Chondrocyte (in vitro differentiated cells): ENCODE results near the gene PILRB. TPM values are rescaled to one million over a fixed set of nuclear protein-coding genes. Genes with fewer than 3 reads are reported as not detected.

Experiments used
- DNase-seq: peaks from one replicate; pipeline ENCODE4 v3.0.0; 2021; ENCODE audit warnings: mixed read lengths, low spot score
- H3K27ac Mint-ChIP-seq: one replicate; pipeline ENCODE4 v1.8.0; 2021; ENCODE audit warnings: mild to moderate bottlenecking, moderate library complexity, mixed read lengths; ENCODE audit not compliant: unreplicated experiment
- H3K27me3 Mint-ChIP-seq: 2 replicates; pipeline ENCODE4 v1.8.0; 2021; ENCODE audit warnings: low read depth, mixed read lengths
- H3K36me3 Mint-ChIP-seq: 2 replicates; pipeline ENCODE4 v1.8.0; 2021; ENCODE audit warnings: low read depth, mixed read lengths
- H3K4me1 Mint-ChIP-seq: 2 replicates; pipeline ENCODE4 v1.8.0; 2021; ENCODE audit warnings: low read depth, mild to moderate bottlenecking, mixed read lengths
- H3K4me3 Mint-ChIP-seq: one replicate; pipeline ENCODE4 v1.8.0; 2021; ENCODE audit warnings: mild to moderate bottlenecking, moderate library complexity, mixed read lengths; ENCODE audit not compliant: unreplicated experiment
- H3K9me3 Mint-ChIP-seq: 2 replicates; pipeline ENCODE4 v1.8.0; 2021; ENCODE audit warnings: low read depth, mixed read lengths
- total RNA-seq: library from RNA; stranded (reverse); gene quantifications from 3 replicates; pipeline ENCODE4 v1.2.1, GENCODE V29; 2021
- TF ChIP-seq, protein P1 (sequence below): fragments of 200-600 bp; sonication (generic); IDR thresholded peaks from 2 replicates; pipeline ENCODE4 v1.5.0; 2021; ENCODE audit warnings: antibody characterized with exemption, mild to moderate bottlenecking, moderate library complexity

PILRB gene
- total RNA-seq, 1 donor from 2014 or later = 20.3 TPM

DNA sequence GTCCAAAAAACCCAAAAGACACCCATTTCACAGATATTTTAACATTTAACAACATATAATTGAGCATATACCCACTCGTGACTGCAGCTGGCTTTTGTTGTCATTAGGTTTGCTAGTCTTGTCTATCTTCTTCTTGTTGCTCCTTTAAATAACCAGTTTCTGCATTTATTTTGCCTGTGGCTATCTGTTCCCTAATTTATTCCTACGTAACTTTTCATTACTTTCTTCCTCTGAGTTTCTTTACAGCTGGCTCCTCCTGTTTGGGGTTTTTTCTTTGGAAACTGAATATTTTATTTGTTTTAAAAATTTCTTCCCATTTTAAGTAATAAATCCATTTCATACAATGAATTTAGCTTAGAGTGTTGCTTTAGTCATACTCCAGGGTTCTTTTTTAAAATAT lies 29.8 kb downstream of the PILRB start:
- DNase-seq = no peak
- Mint-ChIP-seq H3K9me3 (no peaks in the 10 kb centered on the region), H3K4me1 (peaks cover 5% of the 10 kb centered on the region), H3K27ac (no peak overlapping the region), H3K4me3 (no peak overlapping the region), H3K27me3 (peaks cover 26% of the 10 kb centered on the region), H3K36me3 (peaks cover 2% of the 10 kb centered on the region)
- TF ChIP-seq, protein P1, sequence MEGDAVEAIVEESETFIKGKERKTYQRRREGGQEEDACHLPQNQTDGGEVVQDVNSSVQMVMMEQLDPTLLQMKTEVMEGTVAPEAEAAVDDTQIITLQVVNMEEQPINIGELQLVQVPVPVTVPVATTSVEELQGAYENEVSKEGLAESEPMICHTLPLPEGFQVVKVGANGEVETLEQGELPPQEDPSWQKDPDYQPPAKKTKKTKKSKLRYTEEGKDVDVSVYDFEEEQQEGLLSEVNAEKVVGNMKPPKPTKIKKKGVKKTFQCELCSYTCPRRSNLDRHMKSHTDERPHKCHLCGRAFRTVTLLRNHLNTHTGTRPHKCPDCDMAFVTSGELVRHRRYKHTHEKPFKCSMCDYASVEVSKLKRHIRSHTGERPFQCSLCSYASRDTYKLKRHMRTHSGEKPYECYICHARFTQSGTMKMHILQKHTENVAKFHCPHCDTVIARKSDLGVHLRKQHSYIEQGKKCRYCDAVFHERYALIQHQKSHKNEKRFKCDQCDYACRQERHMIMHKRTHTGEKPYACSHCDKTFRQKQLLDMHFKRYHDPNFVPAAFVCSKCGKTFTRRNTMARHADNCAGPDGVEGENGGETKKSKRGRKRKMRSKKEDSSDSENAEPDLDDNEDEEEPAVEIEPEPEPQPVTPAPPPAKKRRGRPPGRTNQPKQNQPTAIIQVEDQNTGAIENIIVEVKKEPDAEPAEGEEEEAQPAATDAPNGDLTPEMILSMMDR = no peak

DNA sequence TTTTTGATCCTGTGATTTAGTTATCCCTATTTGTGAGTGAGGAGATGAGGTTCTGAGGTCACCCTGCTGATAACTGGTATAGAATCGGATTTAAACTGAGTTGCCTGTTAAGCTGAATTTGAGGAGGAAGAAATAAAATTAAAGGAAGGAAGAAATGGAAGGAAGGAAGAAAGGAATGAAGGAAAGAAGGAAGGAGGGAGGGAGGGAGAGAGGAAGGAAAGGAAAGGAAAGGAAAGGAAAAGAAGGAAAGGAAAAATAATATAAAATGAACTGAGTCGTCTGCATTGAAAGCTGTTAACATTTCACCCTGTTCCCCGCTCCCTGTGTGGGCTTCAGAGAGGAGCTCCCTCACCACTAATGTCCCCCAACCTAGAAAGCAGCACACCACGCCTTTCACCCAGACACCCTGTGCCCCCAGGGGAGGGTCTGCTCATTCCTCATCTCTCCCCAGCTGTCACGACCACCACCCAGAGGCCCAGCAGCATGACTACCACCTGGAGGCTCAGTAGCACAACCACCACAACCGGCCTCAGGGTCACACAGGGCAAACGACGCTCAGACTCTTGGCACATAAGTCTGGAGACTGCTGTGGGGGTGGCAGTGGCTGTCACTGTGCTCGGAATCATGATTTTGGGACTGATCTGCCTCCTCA lies 31.6 kb downstream of the PILRB start:
- Mint-ChIP-seq H3K27me3 (peaks cover 30% of the 10 kb centered on the region), H3K9me3 (no peaks in the 10 kb centered on the region), H3K36me3 (peaks cover 2% of the 10 kb centered on the region), H3K27ac (no peak overlapping the region), H3K4me1 (no peaks in the 10 kb centered on the region), H3K4me3 (no peak overlapping the region)
- TF ChIP-seq, protein P1 = no peak
- no peak for DNase-seq

DNA sequence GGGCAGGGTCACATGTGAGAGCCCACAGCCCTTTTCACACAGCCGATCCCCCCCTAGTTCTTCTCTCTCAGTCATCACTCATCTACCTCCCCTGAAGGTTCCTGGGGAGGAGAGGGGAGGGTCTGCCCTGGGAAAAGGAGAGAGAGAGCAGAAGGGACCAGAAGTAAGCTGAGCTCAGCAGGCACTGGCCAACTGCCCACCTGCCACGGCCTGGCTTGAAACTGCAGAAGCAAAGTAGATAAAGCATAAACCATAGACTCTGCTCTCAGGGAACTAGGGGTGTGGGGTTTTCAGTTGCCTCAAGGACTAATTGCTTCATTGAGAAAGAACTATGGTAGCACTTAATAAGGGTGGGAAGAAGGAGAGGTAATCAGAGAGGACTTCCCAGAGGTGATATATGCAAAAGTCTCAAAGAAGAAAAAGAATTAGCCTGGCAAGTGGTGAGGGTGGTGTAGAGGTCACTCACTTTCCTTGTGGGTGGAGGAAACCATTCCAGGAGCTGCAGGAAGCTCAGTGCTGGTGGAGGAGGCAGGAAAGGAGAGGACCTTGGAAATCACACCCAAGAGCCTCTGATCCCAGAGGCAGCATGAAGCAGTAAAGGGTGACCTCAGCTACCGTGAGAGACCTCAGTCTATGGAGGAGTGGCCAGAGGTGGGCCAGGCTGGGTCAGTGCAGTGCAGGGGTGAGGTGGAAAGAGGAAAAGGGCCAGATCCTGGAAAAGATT lies 32.5 kb downstream of the PILRB start:
- no peaks in the 10 kb centered on the region for H3K4me1 Mint-ChIP-seq

DNA sequence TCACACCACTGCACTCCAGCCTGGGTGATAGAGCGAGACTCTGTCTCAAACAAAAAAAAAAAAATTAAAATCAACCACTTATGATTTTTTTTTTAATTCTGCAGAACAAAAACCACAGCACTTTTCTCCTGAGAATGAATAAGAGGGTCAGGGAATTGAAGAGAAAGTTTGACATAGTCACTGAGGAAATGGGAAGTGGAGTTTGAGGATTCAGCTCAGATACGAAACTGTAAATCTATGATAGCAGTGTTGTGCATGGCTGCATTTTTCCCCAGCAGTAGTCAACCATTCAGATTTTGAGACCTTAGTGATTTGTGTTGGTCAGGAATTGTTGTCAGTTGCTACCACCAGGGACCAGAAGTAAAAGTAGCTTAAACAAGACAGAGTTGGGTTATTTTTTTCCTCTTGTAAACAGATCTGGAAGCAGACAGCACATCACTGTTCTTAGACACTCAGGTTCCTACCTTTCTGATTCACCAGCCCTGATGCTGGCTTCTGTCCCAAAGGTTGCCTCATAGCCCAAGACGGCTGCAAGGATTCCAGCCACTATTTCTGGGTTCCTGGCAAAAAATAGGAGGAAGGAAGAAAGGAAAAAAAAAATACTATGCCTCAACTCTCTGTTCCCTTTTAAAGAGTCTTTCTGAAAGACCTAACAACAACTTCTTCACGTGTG lies 35.5 kb downstream of the PILRB start:
- no peaks in the 10 kb centered on the region for H3K9me3 Mint-ChIP-seq
- peaks cover 2% of the 10 kb centered on the region for H3K36me3 Mint-ChIP-seq
- no peak overlapping the region for H3K4me3 Mint-ChIP-seq
- DNase-seq = no peak
- no peak overlapping the region for H3K27ac Mint-ChIP-seq
- H3K4me1 Mint-ChIP-seq = no peaks in the 10 kb centered on the region
- TF ChIP-seq, protein P1 = no peak
- peaks cover 50% of the 10 kb centered on the region for H3K27me3 Mint-ChIP-seq

More for the DNA sequence above, 32.5 kb downstream of the PILRB start:
- Mint-ChIP-seq H3K36me3 (peaks cover 2% of the 10 kb centered on the region), H3K27me3 (peaks cover 35% of the 10 kb centered on the region), H3K9me3 (no peaks in the 10 kb centered on the region), H3K27ac (no peak overlapping the region), H3K4me3 (no peak overlapping the region)
- DNase-seq = no peak
- TF ChIP-seq, protein P1 = no peak

DNA sequence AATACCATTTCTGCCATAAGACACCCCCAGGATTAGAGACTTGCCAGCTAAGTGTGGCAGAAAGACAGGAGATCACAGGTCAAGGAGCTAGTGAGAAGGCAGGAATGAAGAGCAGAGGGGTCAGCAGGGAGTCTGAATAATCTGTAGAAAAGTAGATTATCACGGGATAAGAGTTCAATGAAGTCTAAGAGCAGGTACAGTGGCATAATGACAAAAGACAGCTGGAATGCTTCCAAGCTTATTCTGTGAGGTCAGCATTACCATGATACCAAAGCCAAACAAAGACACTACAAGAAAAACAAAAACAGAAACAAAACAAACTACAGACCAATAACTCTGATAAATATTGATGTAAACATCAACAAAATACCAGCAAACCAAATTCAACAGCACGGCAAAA lies 36.2 kb downstream of the PILRB start:
- no peak overlapping the region for H3K4me3 Mint-ChIP-seq
- H3K36me3 Mint-ChIP-seq = peaks cover 2% of the 10 kb centered on the region
- no peak overlapping the region for H3K27ac Mint-ChIP-seq
- peaks cover 52% of the 10 kb centered on the region for H3K27me3 Mint-ChIP-seq
- H3K9me3 Mint-ChIP-seq = no peaks in the 10 kb centered on the region
- no peak for DNase-seq
- no peaks in the 10 kb centered on the region for H3K4me1 Mint-ChIP-seq
- TF ChIP-seq, protein P1 = no peak
